G401 (cell line): Measurements from ENCODE around the gene RAB43. TPM values are rescaled to one million over a fixed set of nuclear protein-coding genes. Genes with fewer than 3 reads are reported as not detected.
"Not testable (repeated sequence)": the region's sequence is repeated elsewhere in the genome, so short reads cannot be mapped to it uniquely, and the experiment has no call there.

Experiments
- DNase-seq: peaks from one replicate; pipeline ENCODE4 v3.0.0-alpha.2; 2015; ENCODE audit warnings: low spot score
- in situ Hi-C: cut with HindIII; loops from 2 replicates; pipeline ENCODE4 v1.10.0; 2016; ENCODE audit warnings: low sequenced_read_pairs, mixed read lengths
- total RNA-seq: library from RNA; depleted of rRNA; stranded (reverse); fragments of >200 nt; shearing (Covaris generic); gene quantifications from 2 replicates; pipeline ENCODE4 v1.2.3, GENCODE V29; 2014

RAB43 gene
- total RNA-seq, 1 experiment from 2014 or later = 17.5 TPM

DNA sequence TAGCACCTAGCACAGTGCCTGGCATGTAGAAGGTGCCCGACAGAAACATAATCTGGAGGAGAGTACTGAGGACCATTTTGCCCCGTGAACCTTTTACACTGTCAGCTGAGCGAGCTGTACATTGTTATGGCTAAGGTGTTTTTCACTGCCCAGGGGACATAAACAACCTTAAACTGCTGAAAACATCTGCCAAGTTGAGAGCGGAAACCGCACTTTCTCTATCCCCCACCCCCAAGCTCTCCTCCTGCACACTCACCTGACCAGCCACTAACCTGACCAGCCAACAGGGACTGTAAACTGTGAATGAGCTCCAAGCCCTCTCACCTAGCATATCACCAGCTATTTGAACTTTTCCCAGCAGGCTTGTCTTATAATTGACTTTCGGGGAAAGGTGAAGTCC, 17.6 kb downstream of the RAB43 start:
- in situ Hi-C loops = no loop called here
- DNase-seq = no peak

DNA sequence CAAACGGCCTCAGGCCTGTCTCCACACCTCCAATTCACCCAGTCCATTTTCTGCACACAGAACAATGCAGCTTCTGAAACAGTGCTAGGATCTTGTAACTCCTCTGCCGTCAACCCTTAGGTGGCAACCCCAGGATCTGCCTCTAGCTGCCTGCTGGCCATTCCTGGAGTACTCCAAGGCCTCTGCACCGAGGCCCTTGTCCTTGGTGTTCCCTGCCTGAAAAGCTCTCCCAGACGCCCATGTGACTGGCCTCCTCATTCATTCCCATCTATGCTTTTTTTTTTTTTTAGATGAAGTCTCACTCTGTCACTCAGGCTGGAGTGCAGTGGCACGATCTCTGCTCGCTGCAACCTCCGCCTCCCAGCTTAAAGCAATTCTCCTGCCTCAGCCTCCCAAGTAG, 18.3 kb downstream of the RAB43 start:
- no peak for DNase-seq
- in situ Hi-C loops = no loop called here

DNA sequence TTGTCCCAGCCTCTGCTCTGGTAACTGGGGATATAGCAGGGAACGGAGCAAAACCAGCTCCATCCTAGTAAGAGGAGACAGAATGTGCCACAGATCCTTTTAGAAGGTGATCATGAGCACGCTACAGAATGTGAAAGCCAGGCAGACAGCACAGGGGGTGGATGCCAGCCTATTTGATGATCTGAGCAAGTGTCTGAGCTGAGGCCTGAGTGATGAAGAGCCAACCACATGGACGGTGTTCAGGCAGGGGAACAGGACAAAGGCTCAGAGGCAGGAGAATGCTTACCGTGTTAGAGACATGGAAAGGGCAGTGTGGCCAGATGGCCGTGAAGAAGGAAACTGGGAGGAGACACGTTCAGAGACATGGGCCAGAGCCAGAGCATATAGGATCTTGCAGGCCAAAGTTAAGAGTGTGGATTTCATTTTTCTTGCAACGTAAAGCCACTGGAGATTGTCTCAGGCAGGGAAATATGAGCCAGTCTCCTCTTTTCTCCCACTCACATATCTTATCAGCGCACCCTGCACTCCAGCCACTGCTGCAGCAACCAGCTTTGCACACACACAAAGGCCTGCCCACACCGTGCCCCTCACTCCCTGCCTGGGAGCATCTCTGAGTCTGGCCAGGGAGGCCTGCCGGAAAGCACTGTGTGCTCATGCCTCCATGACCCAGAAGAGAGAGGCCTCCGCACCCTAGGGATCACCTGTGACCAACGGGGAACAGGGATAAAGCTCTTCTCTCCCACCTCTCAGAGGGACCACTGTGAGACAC, 20.1 kb downstream of the RAB43 start:
- in situ Hi-C loops = no loop called here
- DNase-seq = peak; percentile 75

DNA sequence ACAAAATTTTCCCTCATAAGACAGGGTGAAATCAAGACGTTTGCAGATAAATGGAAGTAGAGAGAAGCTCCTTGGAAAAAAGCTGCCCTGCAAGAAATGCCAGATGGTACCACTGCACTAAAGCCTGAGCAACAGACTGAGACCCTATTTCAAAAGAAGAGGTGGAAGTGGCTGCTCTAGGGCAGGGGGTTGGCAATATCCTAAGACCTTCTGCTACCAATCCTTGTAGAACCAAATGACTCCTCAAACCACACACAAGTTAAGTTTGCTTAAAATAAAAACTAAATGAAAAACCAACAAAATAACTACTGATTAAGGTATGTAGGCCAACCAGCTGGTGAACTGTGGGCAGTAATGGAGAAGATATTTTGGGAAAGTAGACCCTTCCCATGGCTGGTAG, 21.3 kb downstream of the RAB43 start:
- no peak for DNase-seq
- in situ Hi-C loops = no loop called here

DNA sequence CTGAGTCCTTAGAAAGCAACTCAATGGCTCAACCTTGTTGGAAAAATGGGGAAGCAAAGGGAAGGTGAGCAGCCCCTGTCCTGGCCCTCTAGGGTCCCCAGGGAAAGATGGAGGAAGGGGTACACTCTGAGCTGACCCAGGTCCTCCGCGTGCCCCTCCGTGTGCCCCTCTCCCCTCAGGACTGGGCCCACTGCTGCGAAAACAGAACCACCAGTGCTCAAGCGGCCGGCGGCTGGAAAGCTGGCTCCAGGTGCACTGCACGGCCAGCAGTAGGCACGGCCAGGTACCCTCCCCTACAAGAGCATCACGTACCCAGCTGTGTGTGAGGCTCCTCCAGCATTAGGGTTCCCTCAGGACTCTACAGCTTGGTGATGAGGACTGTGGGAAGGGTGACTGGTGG, 26.3 kb downstream of the RAB43 start:
- DNase-seq = no peak
- in situ Hi-C loops = no loop called here

DNA sequence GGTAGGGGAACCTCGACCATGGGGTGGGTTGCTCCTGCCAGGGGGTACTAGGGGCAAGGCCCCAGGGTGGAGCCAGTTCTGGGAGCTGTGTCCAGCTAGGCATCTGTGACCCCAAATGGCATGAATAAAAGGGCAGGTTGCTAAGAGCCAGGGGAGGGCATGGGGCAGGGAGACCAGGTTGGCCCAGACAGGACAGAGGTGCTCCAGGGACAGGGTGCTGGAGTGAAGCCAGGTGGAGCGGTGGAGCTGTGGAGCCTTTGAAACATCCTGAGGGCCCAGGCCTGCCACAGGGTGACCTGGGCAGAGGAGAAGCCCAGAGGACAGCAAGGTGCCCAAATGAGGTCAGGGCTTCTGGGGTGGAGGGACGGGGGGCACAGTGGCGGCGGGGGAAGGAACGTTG, 33.3 kb downstream of the RAB43 start:
- DNase-seq, in situ Hi-C loops: not testable (repeated sequence)

DNA sequence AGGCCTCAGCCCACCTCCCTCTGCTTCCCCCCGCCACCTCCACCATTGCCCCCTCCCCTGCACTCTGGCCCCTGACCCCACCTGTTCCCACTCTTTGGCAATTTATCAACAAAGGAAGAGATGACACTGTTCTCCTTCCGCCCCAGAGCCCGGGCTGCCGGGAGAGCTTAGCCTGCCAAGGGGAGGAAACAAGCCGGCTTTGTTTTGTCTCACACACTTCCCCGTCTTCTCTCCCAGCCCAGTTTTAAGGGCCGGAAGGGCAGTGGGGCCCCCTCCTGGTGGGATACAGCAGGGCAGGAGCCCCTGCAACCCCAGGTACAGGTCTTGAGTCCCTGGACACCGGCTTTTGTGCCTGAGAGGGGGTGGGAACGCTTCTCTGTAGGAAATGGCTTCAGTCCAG, 33.7 kb downstream of the RAB43 start:
- in situ Hi-C loops = not testable (repeated sequence)

DNA sequence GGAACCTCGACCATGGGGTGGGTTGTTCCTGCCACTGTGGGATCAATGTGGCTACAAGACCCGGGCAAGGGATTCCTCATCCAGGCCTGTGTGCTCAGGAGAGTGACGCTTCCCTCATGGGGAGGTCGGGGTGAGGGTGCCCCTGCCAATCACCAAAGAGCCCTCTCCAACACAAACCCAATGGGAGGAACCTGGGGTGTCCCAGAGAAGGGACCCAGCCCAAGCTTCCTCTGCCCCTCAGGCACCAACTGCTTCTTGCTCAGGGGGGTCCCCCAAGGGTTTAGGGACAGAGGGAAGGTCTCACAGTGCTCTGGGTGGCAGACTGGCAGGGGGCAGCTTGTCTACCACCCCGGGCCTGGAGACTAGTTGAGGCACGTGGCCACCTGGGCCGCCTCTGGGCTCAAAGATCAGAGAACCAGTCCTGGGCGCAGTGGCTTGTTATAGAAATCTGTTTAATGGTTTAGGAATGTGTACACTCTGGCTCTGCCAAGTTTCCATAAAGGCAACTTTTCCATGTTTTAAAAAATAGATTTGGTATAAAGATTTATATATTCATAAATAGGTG, 34.4 kb downstream of the RAB43 start:
- no peak for DNase-seq
- in situ Hi-C loops = no loop called here

More for the DNA sequence above, 33.7 kb downstream of the RAB43 start:
- not testable (repeated sequence) for DNase-seq

DNA sequence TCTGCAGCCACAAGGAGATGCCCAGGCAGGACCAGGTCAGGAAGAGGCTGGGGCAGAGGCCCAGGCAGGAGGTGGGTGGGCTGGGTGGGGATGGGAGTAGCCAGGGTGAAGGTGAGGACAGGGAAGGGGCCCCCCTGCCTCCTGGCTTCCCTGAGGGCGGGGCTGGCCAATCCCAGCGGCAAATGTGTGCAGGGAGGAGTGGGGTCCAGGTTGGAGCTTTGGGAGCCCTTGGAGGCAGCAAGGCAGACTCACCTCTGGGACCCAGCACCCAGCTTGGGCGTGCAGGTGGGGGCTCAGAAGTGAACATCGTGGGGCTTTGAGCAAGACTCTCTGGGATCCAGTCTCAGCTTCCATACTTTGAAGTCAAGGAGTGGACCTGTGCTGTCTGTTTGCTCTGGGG, 35.8 kb downstream of the RAB43 start:
- no peak for DNase-seq
- in situ Hi-C loops = no loop called here

DNA sequence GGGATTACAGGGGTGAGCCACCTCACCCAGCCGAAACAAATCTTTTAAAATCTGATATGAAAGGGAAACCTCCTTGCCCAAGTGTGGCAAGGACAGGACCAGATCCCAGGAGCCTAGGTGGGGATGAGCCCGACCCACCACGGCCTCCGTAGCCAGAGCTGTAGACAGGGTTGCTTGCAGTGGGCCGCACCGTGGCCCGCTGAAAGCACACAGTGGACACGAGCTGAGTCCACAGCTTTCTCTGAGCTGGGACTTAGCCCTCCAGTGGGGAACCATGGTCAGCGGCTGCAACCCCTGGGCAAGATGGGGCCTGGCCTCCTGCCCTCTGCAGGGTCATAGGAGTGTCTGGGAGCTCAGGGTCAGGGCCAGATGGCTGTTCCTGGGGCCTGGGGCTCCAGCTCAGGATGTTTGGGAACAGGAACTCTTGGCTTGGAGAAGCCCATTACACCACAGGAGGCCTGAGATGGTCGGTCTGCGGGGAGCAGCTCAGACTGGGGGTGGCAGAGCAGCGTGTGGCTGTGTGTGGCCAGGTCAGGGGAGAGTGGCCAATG, 36.4 kb downstream of the RAB43 start:
- DNase-seq = no peak
- in situ Hi-C loops = no loop called here

DNA sequence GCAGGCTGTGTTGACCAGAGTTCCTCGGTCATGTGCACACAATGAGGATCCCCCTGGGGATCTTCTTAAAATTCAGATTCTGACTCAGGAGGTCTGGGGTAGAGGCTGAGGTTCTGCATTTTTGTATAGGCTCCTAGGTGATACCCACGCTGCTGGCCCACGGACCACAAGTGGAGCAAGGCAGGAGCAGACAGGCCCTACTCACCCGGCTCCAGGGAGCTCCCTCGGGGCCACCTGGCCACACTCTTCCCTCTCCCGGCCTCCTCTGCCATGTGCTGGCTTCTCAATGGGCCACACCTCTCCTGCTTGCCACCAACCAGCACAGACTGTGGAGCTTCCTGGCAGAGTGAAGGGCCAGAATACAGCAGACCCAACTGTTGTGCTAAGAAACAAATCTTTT, 37.1 kb downstream of the RAB43 start:
- DNase-seq = no peak
- in situ Hi-C loops = no loop called here

DNA sequence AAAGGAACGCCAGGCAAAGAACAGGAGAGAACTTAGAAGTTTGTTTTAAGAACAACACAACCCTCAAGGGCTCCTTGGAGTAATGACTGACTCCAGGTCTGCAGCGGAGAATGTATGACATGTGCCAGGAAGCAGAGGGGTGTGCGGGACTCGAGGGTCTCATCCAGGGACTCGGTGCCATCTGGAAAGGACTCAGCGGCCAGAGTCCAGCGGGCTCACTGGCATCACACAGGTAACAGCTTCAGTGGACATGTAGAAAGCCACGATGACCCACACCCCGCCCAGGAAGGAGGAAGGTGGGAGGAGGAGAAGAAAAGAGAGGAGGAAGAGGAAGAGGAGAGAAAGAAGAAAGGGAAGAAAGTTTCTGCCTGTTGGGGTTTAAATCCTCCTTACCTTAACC, 39.6 kb downstream of the RAB43 start:
- DNase-seq = no peak
- in situ Hi-C loops = no loop called here

DNA sequence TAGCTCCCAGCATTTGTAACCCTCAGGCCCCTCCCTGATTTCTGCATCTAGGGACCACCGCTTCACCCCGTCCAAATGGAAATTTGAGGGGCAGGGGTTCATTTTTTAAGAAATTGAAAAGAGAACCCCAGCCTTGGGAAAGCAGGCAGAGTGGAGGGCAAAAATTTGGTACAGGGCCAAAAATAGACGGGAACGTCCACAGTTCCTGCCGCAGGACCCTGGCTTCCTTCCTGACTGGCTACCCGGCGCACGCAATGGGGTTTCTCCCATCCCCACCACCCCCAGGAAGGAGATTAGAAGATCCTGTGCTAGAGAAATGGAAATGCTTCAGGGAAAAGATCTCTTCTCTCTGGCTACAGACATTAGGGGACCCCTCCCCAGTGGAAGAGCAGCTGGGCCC, 40.1 kb downstream of the RAB43 start:
- in situ Hi-C loops = no loop called here
- DNase-seq = no peak

DNA sequence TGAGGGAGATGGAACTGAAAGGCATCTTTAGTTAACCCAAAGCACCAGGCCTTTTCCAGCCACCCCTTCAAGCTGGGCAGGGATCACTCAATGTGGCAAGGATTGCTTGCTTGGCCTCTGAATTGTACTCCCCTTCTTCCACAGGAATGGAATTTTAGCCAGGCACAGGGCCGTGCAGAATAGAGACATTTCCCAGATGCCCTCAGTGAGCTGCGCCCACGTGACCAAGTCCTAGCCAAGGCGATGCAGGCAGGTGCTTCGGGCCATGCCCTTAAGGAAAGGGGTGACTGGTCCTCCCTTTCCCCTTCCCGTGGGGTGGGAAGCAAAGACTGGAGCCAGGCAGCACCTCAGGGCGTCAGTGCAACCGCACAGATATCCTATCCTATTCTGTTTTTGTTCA, 43.1 kb downstream of the RAB43 start:
- no peak for DNase-seq
- in situ Hi-C loops = no loop called here

DNA sequence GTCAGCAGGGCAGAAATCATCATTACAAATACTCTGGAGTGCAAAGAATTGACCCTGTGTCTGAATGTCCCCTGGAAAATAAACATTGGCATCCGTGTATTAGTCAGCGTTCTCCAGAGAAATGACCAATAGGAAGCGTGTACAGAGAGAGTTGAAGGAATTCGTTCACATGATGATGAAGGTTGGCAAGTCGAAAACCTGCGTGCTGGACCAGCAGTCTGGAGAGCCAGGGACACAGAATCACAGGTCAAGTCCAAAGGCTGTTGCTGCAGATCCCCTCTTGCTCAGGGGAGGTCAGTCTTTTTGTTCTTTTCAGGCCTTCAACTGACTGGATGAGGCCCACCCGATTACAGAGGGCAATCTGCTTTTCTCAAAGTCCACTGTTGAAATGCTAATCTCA, 44.4 kb downstream of the RAB43 start:
- no peak for DNase-seq
- in situ Hi-C loops = no loop called here

DNA sequence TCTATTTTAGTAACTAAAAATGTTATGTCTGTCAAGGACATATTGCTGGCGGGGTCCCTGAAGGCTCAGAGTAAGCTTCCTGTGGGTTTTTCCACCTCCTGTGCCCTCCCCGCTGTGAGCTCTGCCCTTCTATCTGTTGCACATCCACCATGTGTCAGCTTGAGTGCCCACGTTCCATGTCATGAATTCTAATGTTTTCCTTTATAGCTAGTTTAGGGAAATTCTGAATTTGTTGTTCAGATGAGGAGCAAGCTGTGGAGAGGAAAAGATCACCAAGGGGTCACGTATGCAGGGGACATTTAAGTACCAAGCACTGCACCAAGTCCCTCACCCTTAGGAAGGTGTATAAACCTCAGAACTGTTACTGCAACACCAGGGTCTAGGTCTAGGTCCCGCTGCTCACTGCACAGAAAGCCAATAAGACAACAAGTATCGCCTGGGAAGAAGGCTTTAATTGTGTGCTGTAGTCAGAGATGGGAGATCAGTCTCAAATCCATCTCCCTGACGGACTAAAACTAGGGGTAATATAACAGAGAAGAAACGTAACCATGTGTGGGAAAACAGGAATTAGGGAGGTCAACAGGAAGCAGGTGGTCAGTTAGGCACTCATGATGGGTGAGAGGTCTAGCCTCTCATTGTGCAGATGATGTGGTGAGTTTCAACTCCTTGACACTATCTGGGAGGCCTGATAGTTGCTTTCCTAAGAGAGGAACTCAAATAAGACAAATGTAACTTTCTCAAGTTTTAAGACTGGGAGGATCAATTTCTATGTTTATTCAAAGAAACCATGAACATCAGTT, 51.3 kb downstream of the RAB43 start:
- DNase-seq = no peak
- in situ Hi-C loops = no loop called here

DNA sequence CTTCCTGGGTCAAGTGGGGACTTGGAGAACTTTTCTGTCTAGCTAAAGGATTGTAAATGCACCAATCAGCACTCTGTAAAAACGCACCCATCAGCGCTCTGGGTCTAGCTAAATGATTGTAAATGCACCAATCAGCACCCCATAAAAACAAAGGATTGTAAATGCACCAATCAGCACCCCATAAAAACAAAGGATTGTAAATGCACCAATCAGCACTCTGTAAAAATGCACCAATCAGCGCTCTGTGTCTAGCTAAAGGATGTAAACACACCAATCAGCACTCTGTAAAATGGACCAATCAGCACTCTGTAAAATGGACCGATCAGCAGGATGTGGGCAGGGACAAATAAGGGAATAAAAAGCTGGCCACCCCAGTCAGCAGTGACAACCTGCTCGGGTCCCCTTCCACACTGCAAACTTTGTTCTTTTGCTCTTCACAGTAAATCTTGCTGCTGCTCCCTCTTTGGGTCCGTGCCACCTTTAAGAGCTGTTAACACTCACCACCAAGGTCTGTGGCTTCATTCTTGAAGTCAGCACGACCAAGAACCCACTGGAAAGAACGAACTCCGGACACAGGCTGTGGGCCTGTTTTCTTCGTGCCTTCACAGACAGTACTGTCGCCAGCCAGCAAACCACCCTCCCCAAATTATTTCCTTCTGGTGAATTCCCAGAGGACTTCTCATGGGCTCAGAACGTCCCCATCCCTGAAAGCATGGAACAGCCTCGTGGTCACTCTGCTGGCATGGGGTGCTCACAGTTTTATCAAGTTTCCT, 52.1 kb downstream of the RAB43 start:
- in situ Hi-C loops, DNase-seq: not testable (repeated sequence)

DNA sequence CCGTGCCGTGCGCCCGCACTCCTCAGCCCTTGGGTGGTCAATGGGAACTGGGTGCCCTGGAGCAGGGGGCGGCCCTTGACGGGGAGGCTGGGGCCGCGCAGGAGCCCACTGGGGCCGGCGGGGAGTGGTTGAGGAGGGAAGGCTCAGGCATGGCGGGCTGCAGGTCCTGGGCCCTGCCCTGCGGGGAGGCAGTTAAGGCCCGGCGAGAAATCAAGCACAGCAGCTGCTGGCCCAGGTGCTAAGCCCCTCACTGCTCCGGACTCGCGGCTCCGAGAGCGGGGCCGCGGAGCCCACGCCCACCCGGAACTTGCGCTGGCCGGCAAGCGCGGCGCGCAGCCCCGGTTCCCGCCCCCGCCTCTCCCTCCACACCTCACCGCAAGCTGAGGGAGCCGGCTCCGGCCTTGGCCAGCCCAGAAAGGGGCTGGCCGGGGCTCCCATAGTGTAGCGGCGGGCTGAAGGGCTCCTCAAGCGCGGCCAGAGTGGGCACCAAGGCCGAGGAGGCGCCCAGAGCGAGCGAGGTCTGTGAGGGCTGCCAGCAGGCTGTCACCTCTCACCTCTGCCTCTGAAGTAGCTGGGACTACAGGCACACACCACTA, 53.2 kb downstream of the RAB43 start:
- DNase-seq = no peak
- in situ Hi-C loops = no loop called here

DNA sequence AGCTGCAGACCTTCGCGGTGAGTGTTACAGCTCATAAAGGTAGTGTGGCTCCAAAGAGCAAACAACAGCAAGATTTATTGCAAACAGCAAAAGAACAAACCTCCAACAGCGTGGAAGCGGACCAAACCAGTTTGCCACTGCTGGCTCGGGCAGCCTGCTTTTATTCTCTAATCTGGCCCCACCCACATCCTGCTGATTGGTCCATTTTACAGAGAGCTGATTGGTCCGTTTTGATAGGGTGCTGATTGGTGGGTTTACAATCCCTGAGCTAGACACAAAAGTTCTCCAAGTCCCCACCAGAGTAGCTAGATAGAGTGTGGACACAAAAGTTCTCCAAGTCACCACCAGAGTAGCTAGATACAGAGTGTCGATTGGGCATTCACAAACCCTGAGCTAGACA, 53.9 kb downstream of the RAB43 start:
- DNase-seq, in situ Hi-C loops: not testable (repeated sequence)
